PFSK-1 (cell line): ENCODE results near the gene CD96.
A peak's percentile ranks its signal among the peaks of the same experiment; 100 is the strongest.

Experiments
- POLR2AphosphoS5 ChIP-seq: IDR thresholded peaks from 2 replicates; pipeline ENCODE4 v1.6.1; 2012; ENCODE audit warnings: low read depth, mild to moderate bottlenecking, control low read depth, low read length, moderate library complexity
- REST ChIP-seq, 2 experiments: IDR thresholded peaks; 2 replicates each; pipeline versions ENCODE4 v1.6.1 to v1.8.0; 2011 to 2012; ENCODE audit warnings: low read depth in 2 of 2, low read length in 2 of 2, control low read depth in 1 of 2, inconsistent platforms in 1 of 2, mild to moderate bottlenecking in 1 of 2, moderate library complexity in 1 of 2; ENCODE audit not compliant: insufficient read depth in 1 of 2
- SIN3A ChIP-seq: IDR thresholded peaks from 2 replicates; pipeline ENCODE4 v1.6.1; 2012; ENCODE audit warnings: mild to moderate bottlenecking, low read length, moderate library complexity, borderline replicate concordance; ENCODE audit not compliant: insufficient read depth
- TAF1 ChIP-seq: IDR thresholded peaks from 2 replicates; pipeline ENCODE4 v1.6.1; 2012; ENCODE audit warnings: low read length, control low read depth, borderline replicate concordance; ENCODE audit not compliant: insufficient read depth

GRCh38 chr3:111493276-111493675, 48.7 kb upstream of the CD96 start:
- TF ChIP-seq TAF1 (no peak), REST (IDR thresholded peaks at IDR 0.05; ENCODE audit: insufficient read depth in 1 of 2, low read depth in 2 of 2, low read length in 2 of 2) (0 out of 4 replicates have a peak, but pooled peaks of 1 of the 2 experiments have one; percentile 55), SIN3A (no peak), POLR2AphosphoS5 (no peak)
